T-helper 1 cell (primary cell): ENCODE measurements around the gene WDR86.
A peak's percentile ranks its signal among the peaks of the same experiment; 100 is the strongest.

Experiments
- DNase-seq, 5 donors: peaks; one replicate each; pipeline ENCODE4 v3.0.0-alpha.2; 2012 to 2020

Gene WDR86

GRCh38 chr7:151427705-151428377 is 18.0 kb upstream of the WDR86 start:
- no peak for DNase-seq

GRCh38 chr7:151426904-151427704 is 17.3 kb upstream of the WDR86 start:
- no peak for DNase-seq

GRCh38 chr7:151426441-151426903 is 16.6 kb upstream of the WDR86 start:
- DNase-seq, result no peak

GRCh38 chr7:151425670-151426440 is 16.0 kb upstream of the WDR86 start:
- no peak for DNase-seq

GRCh38 chr7:151424799-151425198 is 15.0 kb upstream of the WDR86 start:
- no peak for DNase-seq

- no peak for DNase-seq
Observed at GRCh38 chr7:151423936-151424335, 14.1 kb upstream of the WDR86 start.

- DNase-seq, result no peak
Observed at GRCh38 chr7:151423226-151423625, 13.4 kb upstream of the WDR86 start.

GRCh38 chr7:151422212-151422611 is 12.4 kb upstream of the WDR86 start:
- no peak for DNase-seq

GRCh38 chr7:151420144-151420543 is 10.3 kb upstream of the WDR86 start:
- DNase-seq, result no peak

GRCh38 chr7:151416941-151417315 is 7.1 kb upstream of the WDR86 start:
- no peak for DNase-seq

GRCh38 chr7:151416112-151416940 is 6.5 kb upstream of the WDR86 start:
- DNase-seq, result no peak

- no peak for DNase-seq
Observed at GRCh38 chr7:151415375-151416105, 5.7 kb upstream of the WDR86 start.

GRCh38 chr7:151413241-151413640 is 3.4 kb upstream of the WDR86 start:
- DNase-seq, result no peak

- no peak for DNase-seq
Observed at GRCh38 chr7:151412318-151412717, 2.5 kb upstream of the WDR86 start.

GRCh38 chr7:151411551-151411950 is 1.7 kb upstream of the WDR86 start:
- DNase-seq, result no peak

- peak in 2 of 5 donors; percentile 26 to 28 for DNase-seq
Observed at GRCh38 chr7:151410405-151411390, 860 bp upstream of the WDR86 start.

- peak; percentile 54 to 78 (median 70) for DNase-seq
Observed at GRCh38 chr7:151408839-151409666, 785 bp downstream of the WDR86 start.

- DNase-seq, result no peak
Observed at GRCh38 chr7:151408498-151408838, 1.4 kb downstream of the WDR86 start.

- no peak for DNase-seq
Observed at GRCh38 chr7:151406886-151407583, 2.8 kb downstream of the WDR86 start.
